ENCODE measurements around the gene DCDC2.
"Not testable (repeated sequence)": the region's sequence is repeated elsewhere in the genome, so short reads cannot be mapped to it uniquely, and the experiment has no call there.

The DCDC2 gene

DNA sequence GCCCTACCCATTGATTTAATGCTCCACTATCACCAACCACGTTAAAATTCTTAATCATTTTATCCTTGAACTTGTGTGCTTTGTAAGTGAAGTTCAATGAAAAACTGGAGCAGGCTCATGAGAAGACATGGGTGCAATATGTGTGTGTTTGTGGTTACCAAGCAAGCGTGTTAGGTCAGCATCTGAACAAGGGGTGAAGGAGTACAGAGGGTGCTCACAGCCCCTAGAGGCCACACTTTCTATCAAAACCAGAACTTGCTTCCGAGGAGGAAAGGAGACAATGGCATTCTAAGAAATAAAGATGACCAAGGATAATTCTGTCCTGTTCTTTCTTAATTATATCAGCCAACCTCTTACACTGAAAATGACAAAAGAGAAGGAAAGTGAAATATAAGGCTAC is 138.2 kb downstream of the DCDC2 start:
- Histone ChIP-seq H3K9me3 (ENCODE audit: control insufficient read depth, low read length) (no peaks in the 10 kb centered on the region), H2AFZ (no peak overlapping the region), H3K4me1 (no peaks in the 10 kb centered on the region), H3K79me2 (peaks cover 3% of the 10 kb centered on the region), H3K9ac (no peak overlapping the region), H3K27me3 (ENCODE audit: control insufficient read depth, insufficient read depth, low read length) (no peaks in the 10 kb centered on the region), H3K27ac (no peak overlapping the region), H3K4me3 (ENCODE audit: low read depth, low read length) (no peak overlapping the region), H3K36me3 (ENCODE audit: control insufficient read depth, insufficient read depth, low read length) (no peaks in the 10 kb centered on the region), H3K4me2 (ENCODE audit: low read length) (no peak overlapping the region)
- TF ChIP-seq, protein P1, sequence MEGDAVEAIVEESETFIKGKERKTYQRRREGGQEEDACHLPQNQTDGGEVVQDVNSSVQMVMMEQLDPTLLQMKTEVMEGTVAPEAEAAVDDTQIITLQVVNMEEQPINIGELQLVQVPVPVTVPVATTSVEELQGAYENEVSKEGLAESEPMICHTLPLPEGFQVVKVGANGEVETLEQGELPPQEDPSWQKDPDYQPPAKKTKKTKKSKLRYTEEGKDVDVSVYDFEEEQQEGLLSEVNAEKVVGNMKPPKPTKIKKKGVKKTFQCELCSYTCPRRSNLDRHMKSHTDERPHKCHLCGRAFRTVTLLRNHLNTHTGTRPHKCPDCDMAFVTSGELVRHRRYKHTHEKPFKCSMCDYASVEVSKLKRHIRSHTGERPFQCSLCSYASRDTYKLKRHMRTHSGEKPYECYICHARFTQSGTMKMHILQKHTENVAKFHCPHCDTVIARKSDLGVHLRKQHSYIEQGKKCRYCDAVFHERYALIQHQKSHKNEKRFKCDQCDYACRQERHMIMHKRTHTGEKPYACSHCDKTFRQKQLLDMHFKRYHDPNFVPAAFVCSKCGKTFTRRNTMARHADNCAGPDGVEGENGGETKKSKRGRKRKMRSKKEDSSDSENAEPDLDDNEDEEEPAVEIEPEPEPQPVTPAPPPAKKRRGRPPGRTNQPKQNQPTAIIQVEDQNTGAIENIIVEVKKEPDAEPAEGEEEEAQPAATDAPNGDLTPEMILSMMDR (IDR thresholded peaks at IDR 0.05): no peak

DNA sequence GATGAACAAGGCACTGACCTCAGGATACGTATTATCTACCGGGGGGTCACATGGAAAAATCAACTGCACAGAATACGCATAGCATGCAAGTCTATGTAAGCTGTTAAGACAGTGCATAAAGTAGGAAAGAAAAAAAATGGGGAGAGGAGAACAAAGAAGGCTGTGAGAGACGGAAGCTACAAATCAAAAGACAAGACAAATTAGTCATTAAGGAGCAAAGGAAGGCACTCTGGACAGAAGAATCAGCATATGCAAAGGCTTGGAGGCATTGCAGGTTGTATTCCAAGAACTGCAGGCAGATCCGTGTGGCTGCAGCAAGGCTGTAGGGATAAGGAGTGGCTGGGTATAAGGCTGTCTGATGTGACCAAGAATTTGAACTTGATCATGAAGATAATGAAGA is 142.9 kb downstream of the DCDC2 start:
- H3K4me1 ChIP-seq: no peaks in the 10 kb centered on the region
- H3K9me3 ChIP-seq (ENCODE audit: control insufficient read depth, low read length): no peaks in the 10 kb centered on the region
- H2AFZ ChIP-seq: no peak overlapping the region
- H3K27ac ChIP-seq: no peak overlapping the region
- no peaks in the 10 kb centered on the region for H3K36me3 ChIP-seq (ENCODE audit: control insufficient read depth, insufficient read depth, low read length)
- H3K79me2 ChIP-seq: no peaks in the 10 kb centered on the region
- no peak overlapping the region for H3K9ac ChIP-seq
- TF ChIP-seq, protein P1 (IDR thresholded peaks at IDR 0.05): no peak
- H3K4me3 ChIP-seq (ENCODE audit: low read depth, low read length): no peak overlapping the region
- H3K4me2 ChIP-seq (ENCODE audit: low read length): no peak overlapping the region
- no peaks in the 10 kb centered on the region for H3K27me3 ChIP-seq (ENCODE audit: control insufficient read depth, insufficient read depth, low read length)

DNA sequence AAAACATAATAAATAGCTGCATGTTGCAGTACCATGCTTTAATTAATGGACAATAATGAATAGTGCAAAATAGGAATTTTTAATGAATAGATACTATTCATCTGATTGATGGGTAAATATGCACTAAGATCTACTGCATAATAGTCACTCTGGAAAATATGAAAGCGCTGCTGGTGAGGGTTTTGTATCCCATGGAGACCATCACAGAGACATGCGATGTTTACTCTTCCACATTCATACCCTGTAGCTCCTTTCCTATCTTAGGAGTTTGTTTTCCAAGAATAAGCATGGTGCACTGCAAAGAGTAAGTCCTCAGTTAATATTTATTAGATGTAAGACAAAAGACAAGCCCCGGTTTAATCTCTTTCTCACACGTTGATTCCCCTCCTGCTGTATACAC is 150.4 kb downstream of the DCDC2 start:
- Histone ChIP-seq H2AFZ (no peak overlapping the region), H3K36me3 (ENCODE audit: control insufficient read depth, insufficient read depth, low read length) (no peaks in the 10 kb centered on the region), H3K4me3 (ENCODE audit: low read depth, low read length) (no peak overlapping the region), H3K4me1 (no peaks in the 10 kb centered on the region), H3K27ac (no peak overlapping the region), H3K27me3 (ENCODE audit: control insufficient read depth, insufficient read depth, low read length) (no peaks in the 10 kb centered on the region), H3K9me3 (ENCODE audit: control insufficient read depth, low read length) (no peaks in the 10 kb centered on the region), H3K79me2 (no peaks in the 10 kb centered on the region), H3K9ac (no peak overlapping the region), H3K4me2 (ENCODE audit: low read length) (no peak overlapping the region)
- TF ChIP-seq, protein P1 (IDR thresholded peaks at IDR 0.05): no peak

DNA sequence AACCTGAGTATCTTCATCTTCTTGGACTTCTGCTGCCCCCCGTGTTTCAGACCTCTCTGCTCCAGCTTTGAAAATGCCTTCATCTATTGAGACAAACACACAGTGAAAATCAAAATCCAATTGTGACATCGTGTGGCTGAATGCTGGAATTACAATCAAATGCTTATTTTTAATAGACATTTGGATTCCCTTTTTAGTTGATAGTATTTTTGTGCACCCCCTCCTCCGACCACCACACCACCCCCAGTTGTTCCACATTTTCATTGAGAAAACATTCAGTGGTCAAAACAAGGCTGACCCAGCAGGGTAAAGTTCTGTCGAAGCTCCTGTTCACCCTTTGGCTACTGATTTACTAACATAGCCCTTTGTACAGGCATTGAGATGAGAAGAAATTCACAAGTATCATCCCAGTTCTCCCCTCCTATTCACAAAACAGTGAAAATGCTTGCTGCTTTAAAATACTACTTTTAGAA is 152.8 kb downstream of the DCDC2 start:
- H2AFZ ChIP-seq: no peak overlapping the region
- no peaks in the 10 kb centered on the region for H3K36me3 ChIP-seq (ENCODE audit: control insufficient read depth, insufficient read depth, low read length)
- no peak overlapping the region for H3K4me2 ChIP-seq (ENCODE audit: low read length)
- no peaks in the 10 kb centered on the region for H3K79me2 ChIP-seq
- no peaks in the 10 kb centered on the region for H3K27me3 ChIP-seq (ENCODE audit: control insufficient read depth, insufficient read depth, low read length)
- H3K4me1 ChIP-seq: no peaks in the 10 kb centered on the region
- no peak overlapping the region for H3K4me3 ChIP-seq (ENCODE audit: low read depth, low read length)
- no peak overlapping the region for H3K27ac ChIP-seq
- no peak overlapping the region for H3K9ac ChIP-seq
- TF ChIP-seq, protein P1 (IDR thresholded peaks at IDR 0.05): peak; percentile 64
- no peaks in the 10 kb centered on the region for H3K9me3 ChIP-seq (ENCODE audit: control insufficient read depth, low read length)

DNA sequence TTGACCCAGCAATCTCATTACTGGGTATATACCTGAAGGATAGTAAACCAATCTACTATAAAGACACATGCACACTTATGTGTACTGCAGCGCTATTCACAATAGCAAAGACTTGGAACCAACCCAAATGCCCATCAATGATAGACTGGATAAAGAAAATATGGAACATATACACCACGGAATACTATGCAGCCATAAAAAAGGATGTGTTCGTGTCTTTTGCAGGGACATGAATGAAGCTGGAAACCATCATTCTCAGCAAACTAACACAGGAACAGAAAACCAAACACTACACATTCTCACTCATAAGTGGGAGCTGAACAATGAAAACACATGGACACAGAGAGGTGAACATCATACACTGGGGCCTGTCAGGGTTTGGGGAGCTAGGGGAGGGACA is 153.7 kb downstream of the DCDC2 start:
- not testable (repeated sequence) for H3K9me3 ChIP-seq (ENCODE audit: control insufficient read depth, low read length); H3K4me2 ChIP-seq (ENCODE audit: low read length); H3K9ac ChIP-seq; H3K36me3 ChIP-seq (ENCODE audit: control insufficient read depth, insufficient read depth, low read length); H3K27ac ChIP-seq; H3K4me1 ChIP-seq; H3K27me3 ChIP-seq (ENCODE audit: control insufficient read depth, insufficient read depth, low read length); H3K79me2 ChIP-seq; H3K4me3 ChIP-seq (ENCODE audit: low read depth, low read length); H2AFZ ChIP-seq

Data from parathyroid adenoma (tissue), 2 donors.